ENCODE results near the gene CDC34.
A peak's percentile ranks its signal among the peaks of the same experiment; 100 is the strongest.

CDC34 gene

DNA sequence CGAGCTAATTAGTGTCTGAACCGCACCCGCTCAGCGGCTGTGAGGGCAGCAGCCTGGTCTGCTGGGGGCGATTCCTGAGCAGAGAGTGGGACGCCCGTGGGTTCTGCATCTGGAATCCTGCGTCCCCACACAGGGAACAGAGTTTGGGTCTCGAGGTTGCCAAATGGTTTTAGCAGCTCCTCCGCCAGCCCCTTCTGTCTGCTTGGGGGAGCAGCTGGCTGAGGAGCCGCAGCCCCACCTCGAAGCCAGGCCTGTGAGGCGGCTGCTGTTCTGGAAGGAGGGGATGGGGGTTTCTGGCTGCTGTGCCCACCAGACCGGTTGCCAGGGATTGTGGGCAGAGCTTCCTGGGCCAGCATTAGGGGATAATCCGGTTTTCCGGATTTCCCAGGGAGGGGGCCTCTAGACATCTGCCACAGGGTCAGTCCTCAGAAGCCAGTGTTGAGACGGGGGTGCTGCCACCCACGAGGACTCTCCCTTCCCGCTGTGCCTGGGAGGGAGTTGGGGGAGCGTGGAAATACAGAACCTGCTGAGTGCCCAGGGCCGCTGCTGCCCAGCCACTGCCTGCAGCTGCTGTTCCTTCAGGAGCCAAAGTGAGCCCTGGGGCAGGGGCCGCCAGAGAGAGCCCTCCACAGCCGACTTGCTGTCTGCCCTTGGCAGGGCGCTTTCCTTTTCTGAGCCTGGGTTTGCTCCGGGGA lies 2.0 kb downstream of the CDC34 start:
- no peak for DNase-seq (ENCODE audit: low read depth)
- peak overlapping the region; percentile 82 for H3K4me3 ChIP-seq (ENCODE audit: low read length)
- TF ChIP-seq, protein P1, sequence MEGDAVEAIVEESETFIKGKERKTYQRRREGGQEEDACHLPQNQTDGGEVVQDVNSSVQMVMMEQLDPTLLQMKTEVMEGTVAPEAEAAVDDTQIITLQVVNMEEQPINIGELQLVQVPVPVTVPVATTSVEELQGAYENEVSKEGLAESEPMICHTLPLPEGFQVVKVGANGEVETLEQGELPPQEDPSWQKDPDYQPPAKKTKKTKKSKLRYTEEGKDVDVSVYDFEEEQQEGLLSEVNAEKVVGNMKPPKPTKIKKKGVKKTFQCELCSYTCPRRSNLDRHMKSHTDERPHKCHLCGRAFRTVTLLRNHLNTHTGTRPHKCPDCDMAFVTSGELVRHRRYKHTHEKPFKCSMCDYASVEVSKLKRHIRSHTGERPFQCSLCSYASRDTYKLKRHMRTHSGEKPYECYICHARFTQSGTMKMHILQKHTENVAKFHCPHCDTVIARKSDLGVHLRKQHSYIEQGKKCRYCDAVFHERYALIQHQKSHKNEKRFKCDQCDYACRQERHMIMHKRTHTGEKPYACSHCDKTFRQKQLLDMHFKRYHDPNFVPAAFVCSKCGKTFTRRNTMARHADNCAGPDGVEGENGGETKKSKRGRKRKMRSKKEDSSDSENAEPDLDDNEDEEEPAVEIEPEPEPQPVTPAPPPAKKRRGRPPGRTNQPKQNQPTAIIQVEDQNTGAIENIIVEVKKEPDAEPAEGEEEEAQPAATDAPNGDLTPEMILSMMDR (IDR thresholded peaks at IDR 0.05; ENCODE audit: insufficient read depth, low read depth, low read length, missing control alignments), result no peak

DNA sequence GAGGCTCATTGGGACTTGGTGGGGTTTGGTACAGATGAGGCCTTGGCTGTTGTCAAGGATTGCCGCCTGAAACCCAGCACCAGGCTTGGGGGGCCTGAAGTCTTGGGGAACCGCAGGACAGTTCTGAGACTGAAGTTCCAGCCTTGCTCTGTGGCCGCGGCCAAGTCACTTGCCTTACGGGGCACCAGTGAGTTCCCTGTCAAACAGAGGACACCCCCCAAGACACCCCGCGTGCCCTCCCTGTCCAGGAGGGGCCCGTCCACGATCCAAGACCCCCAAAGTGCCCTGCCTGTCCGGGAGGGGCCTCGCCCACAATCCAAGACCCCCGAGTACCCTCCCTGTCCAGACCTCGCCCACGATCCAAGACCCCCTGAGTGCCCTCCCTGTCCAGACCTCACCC lies 2.5 kb downstream of the CDC34 start:
- TF ChIP-seq, protein P1 (IDR thresholded peaks at IDR 0.05; ENCODE audit: insufficient read depth, low read depth, low read length, missing control alignments), result no peak
- H3K4me3 ChIP-seq (ENCODE audit: low read length), result no peak overlapping the region

DNA sequence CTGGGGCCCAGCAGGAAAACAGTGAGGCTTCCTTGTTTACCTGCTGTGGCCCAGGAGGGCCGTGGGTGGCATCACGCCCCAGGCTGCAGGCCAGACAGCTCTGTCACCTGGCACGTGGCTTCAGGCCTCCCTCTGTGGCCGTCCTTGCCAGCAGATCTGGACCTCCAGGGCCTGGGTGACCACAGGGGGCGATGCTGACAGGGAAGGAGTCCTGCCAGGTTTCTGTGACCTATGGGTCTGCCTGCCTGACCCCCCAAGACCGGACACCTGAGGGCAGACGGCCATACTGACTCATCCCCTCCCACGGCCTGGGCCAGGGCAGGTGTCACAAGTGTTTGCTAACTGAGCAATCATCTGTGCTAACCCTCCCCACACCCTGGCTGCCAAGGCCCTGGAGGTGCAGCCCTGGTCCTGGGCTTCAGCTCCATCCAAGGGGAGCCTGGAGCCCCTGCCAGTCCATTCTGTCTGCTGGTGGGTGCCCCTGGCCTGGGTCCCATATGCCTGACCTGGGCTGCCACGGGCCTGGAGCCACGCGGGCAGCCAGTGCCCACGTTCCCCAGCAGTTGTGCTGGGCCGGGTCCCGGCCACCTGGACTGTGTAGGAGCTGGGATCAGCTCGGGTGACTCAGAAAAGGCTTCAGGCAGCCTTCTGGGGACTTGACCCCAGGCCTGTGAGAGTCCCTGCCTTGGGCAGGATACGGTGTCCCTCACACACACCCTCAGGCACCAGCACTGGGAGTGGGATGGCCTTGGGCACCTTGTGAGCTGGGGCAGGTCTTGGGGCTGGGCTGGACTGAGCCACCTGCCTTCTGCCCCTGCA lies 3.7 kb downstream of the CDC34 start:
- TF ChIP-seq, protein P1 (IDR thresholded peaks at IDR 0.05; ENCODE audit: insufficient read depth, low read depth, low read length, missing control alignments), result no peak
- DNase-seq (ENCODE audit: low read depth), result no peak
- H3K4me3 ChIP-seq (ENCODE audit: low read length), result no peak overlapping the region

More for the DNA sequence above, 2.5 kb downstream of the CDC34 start:
- DNase-seq (ENCODE audit: low read depth), result no peak

DNA sequence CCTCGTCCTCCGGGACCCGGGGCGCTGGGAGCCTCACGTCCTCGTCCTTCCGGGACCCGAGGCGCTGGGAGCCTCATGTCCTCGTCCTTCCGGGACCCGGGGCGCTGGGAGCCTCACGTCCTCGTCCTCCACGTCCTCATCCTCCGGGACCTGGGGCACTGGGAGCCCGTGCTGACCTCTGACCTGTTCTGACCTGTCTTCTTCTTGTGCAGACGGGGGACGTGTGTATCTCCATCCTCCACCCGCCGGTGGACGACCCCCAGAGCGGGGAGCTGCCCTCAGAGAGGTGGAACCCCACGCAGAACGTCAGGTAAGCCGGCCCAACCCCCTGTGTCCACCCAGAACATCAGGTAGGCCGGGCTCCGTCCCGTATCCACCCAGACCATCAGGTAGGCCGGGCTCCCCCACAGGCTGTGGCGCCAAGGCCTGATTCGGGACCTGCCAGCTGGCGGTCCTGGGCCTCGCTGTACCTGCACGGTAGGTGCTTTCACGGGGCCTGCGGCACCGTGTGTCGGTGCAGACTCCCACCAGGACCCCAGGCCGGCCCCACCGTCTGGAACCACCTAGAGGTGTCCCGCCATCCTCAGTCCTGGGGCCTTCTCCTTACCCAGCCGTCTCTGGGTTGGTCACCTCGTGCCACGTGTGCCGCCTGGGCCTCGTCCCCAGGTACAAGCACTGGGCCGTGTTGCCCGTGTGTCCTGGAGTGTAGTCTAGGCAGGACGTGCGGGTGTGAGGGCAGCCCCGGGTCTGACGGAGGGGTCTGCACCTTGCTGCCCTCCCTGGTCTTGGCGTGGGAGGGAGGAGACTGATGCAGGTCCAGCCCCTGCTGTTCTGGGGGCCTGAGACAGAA lies 4.7 kb downstream of the CDC34 start:
- TF ChIP-seq, protein P1 (IDR thresholded peaks at IDR 0.05; ENCODE audit: insufficient read depth, low read depth, low read length, missing control alignments), result no peak
- no peak overlapping the region for H3K4me3 ChIP-seq (ENCODE audit: low read length)
- DNase-seq (ENCODE audit: low read depth), result no peak

DNA sequence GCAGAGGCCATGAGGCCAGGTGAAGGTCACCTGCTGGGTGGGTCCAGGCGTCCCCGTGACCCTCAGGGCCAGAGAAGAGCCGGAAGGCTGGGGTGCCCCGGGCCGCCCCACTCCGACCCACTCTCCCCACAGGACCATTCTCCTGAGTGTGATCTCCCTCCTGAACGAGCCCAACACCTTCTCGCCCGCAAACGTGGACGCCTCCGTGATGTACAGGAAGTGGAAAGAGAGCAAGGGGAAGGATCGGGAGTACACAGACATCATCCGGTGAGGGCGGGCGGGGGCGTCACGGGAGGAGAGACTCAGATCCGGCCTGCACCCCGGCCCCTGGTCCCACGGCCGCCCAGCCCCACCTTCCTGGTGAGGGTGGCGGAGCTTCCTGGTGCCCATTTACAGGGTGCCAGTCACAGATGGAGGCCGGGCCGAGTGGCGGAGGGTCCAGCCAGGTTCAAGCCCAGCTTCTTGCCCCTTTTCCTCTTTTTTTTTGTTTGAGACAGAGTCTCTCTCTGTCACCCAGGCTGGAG lies 5.4 kb downstream of the CDC34 start:
- no peak overlapping the region for H3K4me3 ChIP-seq (ENCODE audit: low read length)
- TF ChIP-seq, protein P1 (IDR thresholded peaks at IDR 0.05; ENCODE audit: insufficient read depth, low read depth, low read length, missing control alignments), result no peak
- DNase-seq (ENCODE audit: low read depth), result no peak

DNA sequence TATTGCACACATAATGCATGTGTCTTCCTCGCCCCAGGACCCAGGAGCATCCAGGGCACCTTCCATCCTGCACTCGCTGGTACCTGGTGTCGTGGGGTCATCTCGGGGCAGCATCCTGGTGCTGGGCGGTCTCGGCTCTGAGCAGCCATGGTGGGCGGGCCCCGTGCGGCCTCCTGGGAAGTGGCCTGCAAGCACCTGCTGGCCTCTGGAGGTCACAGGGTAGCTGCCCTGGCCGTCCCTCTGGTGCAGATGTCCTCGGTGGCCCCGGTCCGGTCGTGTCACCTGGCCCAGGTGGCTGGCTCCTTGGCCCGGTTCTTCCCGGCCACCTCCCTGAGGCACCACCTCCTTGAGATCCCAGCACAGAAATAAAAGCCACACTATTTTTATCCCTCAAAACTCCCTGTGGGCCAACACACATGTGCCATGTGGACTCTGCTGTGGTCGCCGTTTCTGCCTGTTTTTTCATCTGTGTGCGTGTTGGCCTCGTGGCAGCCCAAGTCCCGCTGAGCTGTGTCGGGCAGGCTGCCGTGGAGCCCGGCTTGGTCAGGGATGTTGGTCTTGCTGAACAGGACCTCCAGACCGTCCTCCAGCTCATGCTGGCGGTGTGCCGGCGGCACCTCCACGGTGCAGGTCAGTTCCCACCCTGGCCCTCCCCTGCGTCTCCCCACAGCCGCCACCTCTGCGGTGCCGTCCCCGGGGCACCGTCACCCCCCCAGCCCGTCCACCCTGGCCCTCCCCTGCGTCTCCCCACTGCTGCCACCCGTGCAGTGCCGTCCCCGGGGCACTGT lies 7.3 kb downstream of the CDC34 start:
- TF ChIP-seq, protein P1 (IDR thresholded peaks at IDR 0.05; ENCODE audit: insufficient read depth, low read depth, low read length, missing control alignments), result no peak
- no peak for DNase-seq (ENCODE audit: low read depth)
- H3K4me3 ChIP-seq (ENCODE audit: low read length), result no peak overlapping the region
